Amniotic epithelial cell (primary cell): ENCODE results near the gene PPP2R3A.
A peak's percentile ranks its signal among the peaks of the same experiment; 100 is the strongest.
"Not testable (repeated sequence)": the region's sequence is repeated elsewhere in the genome, so short reads cannot be mapped to it uniquely, and the experiment has no call there.

Source experiments
- DNase-seq: peaks from one replicate; pipeline ENCODE4 v3.0.0-alpha.2; 2010; ENCODE audit warnings: low read depth

Gene PPP2R3A

DNA sequence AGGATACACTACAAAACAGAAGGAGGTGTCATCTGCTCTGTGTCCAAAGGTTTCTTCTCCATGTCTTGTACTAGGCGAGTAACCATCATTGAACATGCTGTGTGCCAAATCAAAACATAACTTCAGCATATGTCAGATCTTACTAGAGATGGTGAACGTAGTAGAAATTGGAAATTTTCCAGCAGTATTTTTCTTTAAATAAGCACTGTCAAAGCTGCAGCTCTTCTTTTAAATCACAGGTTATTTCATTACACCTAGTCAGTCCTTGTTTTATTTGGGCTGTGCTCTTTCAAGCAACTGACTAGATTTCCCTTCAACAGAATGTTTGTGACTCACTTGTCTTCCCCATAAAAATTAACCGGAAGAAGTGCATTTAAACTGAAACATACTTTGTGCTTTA is 184.1 kb downstream of the PPP2R3A start:
- no peak for DNase-seq

DNA sequence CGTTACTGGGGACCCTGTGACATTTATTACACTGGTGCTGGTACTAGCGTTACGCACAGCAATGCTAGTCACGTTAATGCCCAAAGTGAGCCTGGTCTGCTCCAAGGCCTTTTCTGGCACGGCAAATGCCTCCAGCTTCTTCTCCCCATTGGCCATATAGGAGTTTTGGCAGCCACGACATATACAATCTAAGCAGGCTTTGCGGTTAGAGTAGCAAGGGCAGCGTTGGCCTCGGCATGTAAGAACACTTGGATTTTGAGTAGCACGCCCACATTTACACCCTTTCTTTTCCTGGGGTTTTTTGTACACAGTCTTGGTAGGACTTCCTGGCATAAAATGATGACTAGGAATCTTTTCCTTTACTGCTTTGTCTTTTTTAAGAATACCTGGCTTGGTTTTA is 185.7 kb downstream of the PPP2R3A start:
- DNase-seq: no peak

DNA sequence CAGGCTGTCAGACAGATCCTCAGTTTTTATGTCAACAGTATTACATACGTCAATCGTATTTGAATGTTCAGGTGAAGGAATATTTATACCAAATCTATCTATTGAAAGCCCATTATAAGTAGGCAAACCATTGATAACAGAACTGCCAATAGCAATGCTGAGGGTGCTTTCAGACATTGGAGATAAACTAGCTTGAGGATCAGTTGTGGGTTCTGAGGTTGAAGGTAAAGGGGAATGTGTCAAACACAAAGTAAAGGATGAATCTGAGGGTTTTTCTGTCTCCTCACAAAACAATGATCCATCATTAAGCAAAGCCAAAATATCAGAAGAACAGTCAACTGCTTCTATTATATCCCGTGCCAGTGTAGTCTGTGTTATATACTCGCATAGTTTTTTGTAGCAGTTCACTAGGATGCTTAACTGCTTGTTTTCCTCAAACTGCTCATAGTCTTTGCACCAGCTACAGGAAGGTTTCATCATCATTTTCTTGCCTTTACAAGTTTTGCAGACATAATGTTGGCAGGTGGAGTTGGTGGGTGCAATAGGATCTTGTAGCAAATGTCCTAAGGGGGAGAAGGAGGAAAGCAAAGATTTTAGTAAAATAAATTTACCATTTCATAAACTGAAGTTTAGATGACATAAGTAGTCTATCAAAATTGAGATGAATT is 186.8 kb downstream of the PPP2R3A start:
- DNase-seq: no peak

DNA sequence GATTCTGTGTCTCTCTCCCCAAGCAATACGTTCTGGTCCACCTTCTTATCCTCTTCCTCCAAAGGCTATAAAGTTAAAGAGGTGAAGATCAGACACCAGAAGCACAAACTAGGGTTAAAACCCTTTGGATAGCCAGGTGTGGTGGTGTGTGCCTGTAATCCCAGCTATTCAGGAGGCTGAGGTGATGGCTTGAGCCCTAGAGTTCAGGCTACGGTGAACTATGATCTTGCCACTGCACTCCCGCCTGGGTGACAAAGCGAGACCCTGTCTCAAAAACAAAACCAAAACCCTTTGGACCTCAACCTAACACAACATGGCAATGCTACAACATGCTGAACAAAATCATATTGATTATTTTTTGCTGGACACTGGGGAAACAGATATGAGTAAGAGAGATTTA is 187.4 kb downstream of the PPP2R3A start:
- DNase-seq: no peak

DNA sequence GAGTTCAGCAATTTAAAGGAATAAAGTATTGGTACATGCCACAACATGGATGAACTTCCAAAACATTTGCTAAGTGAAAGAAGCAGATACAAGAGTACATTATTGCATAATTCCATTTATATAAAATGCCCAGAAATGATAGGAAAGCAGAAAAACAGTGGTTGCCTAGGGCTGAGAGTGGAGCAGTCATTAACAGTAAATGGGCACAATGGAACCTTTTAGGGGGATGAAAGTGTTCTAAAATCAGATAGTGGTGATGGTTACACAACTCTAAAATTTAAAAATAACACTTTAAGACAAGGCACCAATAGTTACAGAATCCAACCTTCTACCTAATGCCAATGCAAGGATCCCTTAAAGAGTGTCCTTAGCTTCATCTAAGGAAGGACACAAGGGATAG is 196.0 kb downstream of the PPP2R3A start:
- no peak for DNase-seq

DNA sequence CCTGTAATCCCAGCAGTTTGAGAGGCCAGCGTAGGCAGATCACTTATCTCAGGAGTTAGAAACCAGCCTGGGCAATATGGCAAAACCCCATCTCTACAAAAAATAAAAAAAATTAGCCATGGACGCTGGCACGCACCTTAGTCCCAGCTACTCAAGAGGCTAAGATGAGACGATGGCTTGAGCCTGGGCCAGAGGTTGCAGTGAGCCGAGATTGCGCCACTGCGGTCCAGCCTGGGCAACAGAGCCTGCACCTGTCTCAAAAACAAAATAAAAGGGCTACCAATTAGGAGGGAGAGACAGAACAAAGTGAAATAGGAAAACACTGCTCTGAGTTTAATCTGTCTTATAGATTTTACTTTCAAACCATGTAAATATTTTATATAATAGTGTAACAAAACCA is 196.8 kb downstream of the PPP2R3A start:
- DNase-seq: no peak

DNA sequence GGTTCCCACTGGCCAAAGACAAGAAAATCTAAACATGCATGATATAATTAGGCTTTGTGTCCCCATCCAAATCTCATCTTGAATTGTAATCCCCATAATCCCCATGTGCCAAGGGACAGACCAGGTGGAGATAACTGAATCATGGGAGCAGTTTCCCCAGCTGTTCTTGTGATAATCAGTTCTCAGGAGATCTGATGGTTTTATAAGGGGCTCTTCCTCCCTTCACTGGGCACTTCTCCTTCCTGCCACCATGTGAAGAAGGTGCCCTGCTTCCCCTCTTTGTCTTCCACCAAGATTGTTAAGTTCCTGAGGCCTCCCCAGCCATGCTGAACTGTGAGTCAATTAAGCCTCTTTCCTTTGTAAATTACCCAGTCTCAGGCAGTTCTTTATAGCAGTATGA is 198.1 kb downstream of the PPP2R3A start:
- DNase-seq: not testable (repeated sequence)

DNA sequence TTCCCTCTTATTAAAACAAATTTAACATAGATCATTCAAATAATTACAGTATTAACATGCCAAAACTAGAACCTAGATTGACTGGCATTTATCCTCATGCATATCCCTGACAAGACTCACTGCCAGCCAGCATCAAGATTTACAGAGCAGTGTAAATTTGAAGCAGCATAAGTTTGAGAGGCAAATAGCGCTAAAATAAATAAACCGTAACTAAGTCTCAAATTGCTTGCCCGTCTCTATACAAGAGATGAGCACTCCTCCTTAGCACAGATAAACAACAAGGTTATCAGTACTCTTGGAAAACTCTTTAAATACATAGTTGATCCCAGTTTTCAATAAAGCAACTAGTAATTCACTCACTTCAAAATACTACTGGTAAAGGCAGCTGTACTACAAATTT is 201.0 kb downstream of the PPP2R3A start:
- DNase-seq: no peak

DNA sequence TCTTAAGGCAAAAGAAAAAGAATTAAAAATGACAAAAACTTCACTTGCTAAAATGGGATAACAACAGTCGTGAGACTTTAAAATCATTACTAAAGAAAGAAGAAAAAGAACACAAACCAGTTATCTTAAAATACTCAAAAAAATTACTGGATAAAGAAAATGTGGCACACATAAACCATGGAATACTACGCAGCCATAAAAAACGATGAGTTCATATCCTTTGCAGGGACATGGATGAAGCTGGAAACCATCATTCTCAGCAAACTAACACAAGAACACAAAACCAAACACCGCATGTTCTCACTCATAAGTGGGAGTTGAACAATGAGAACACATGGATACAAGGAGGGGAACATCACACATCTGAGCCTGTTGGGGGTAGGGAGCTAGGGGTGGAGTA is 202.7 kb downstream of the PPP2R3A start:
- not testable (repeated sequence) for DNase-seq

DNA sequence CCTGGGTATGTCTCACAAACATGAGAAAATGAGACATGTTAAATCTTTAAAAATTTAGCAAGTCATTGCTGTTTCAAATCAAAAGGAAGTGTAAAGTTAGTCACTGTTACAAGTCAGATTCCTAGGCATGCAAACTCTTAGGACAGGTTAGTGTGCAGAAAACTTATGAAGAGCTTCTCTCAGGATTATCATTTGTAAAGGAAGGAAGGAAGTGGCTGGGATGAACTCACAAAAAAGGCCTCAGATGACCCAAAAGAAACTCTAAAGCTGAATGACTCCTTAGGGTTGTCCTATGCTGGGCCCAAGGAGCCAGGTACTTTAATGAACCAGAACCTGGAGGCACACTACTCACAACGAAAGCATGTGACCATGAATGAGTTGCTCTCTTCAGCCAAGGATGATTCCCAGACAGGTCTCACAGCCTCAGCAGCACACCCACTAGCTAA is 205.6 kb downstream of the PPP2R3A start:
- DNase-seq: no peak

DNA sequence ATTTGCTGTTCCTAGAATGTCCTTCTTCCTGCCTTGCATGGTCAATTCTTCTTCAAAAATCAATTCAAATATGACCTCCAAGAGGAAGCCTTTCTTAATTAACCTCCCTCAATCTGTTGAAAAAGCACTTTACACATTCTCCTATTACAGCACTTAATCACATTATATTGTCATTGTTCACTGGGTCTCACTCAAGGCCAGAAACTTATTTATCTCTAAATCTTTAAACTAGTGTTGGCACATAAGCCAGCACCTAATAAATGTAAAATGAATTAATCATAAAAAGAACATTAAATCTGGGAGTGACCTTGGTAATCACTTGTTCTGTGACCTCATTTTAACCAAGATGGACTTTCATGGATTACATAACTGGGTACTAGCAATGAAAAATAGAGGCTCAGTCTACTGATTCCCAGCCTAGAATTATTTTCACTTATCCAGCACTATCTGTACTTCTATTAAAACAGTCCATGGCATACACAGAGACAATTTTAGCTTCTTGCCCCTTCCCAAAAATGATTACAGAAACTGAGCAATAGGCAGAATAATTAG is 208.5 kb downstream of the PPP2R3A start:
- no peak for DNase-seq

DNA sequence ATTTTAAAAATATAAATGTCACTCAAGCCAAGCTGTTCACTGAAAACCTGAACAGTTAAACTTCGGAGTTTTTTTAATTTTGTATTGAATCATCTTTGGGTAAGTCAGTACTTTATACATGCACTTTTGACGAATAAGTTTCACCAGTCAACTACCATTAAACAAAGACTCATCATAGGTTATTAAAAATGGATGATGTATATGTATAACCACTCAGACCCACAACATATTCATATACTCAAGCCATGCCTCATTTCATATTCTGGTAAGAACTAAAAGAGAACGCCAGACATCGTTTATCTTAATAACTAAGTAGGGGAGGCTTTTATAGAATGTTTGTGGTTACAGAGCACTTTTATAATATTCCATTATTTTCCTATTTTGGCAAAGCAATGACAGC is 212.3 kb downstream of the PPP2R3A start:
- peak; percentile 39 for DNase-seq

DNA sequence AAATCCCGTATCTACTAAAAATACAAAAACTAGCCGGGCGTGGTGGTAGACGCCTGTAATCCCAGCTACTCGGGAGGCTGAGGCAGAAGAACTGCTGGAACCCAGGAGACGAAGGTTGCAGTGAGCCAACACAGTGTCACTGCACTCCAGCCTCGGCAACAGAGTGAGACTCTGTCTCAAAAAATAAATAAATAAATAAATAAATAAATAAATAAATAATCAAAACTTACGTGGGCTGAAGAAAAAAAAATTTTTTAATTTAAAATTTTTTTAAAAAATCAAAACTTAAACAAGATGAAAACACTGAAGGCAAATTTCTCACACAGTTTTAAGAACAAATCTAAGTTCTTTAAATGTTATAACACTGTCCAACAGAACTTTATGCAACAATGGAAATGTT is 216.2 kb downstream of the PPP2R3A start:
- DNase-seq: no peak

DNA sequence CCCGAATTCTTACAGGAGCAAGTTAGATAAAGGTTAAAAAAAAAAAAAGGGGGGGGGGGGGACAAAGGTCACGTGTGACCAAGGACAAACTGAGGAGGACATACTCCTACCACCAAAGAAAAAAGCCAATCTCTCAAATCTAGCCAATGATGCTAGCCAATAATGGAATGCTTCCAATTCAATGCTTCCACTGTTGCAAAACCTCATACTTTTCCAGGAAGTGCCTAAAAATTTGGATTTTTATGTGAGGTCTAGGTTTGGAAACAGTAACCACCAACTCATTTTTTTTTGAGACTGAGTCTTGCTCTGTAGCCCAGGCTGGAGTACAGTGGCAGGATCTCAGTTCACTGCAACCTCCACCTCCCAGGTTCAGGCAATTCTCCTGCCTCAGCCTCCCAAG is 219.2 kb downstream of the PPP2R3A start:
- DNase-seq: no peak

DNA sequence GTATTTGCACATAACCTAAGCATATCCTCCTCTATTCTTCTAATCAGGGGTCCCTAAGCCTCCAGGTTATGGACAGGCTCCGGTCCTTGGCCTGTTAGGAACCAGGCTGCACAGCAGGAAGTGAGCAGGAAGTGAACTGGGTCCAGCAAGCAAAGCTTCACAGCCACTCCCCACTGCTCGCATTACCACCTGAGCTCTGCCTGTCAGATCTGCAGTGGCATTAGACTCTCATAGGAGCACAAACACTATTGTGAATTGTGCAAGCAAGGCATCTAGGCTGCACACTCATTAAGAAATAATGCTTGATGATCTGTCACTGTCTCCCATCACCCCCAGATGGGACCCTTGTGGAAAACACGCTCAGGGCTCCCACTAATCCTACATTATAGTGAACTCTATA is 220.8 kb downstream of the PPP2R3A start:
- DNase-seq: peak; percentile 51

DNA sequence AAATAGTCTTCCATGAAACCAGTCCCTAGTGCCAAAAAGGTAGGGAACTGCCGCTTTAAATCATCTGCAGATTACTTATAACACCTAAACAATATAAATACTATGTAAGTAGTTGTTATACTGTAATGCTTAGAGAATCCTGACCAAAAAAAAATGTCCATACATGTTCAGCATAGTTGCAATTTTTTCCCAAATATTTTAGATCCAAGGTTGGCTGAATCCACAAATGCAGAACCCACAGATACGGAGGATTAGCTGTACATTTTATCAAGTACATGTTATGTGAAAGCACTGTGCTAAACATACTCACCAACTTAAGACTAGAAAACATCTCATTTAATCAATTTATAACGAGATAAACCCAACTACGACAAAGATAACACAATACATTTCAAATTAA is 221.3 kb downstream of the PPP2R3A start:
- peak; percentile 91 for DNase-seq

DNA sequence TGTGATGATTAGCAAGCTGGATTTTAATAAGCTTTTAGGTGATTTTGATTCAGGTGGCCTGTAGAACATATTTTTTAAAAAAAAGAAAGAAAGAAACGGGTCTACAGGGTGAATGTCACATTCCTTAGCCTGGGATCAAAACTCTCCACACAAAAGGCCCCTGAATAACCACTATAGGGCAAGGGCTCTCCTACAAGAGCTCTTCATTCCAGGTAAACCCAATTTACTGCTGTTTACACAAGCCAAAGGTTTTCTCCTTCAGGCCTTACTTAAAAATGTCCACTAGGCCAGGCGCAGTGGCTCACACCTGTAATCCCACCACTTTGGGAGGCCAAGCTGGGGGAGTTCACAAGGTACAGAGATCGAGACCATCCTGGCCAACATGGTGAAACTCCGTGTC is 222.3 kb downstream of the PPP2R3A start:
- DNase-seq: no peak

DNA sequence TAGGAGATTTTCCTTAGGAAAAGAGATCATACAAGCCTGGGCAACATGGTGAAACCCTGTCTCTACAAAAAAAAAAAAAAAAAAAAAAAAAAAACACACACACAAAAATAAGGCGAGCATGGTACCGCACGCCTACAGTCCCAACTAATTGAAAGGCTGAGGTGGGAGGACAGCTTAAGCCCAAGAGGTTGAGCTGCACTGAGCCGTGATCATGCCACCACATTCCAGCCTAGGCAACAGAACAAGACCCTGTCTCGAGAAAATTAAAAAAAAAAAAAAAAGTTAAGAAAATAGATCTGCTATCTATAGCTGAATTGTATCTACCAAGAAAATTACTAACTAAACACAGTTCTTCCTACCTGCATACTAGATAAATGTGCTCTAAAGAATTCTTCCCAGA is 223.5 kb downstream of the PPP2R3A start:
- DNase-seq: no peak

DNA sequence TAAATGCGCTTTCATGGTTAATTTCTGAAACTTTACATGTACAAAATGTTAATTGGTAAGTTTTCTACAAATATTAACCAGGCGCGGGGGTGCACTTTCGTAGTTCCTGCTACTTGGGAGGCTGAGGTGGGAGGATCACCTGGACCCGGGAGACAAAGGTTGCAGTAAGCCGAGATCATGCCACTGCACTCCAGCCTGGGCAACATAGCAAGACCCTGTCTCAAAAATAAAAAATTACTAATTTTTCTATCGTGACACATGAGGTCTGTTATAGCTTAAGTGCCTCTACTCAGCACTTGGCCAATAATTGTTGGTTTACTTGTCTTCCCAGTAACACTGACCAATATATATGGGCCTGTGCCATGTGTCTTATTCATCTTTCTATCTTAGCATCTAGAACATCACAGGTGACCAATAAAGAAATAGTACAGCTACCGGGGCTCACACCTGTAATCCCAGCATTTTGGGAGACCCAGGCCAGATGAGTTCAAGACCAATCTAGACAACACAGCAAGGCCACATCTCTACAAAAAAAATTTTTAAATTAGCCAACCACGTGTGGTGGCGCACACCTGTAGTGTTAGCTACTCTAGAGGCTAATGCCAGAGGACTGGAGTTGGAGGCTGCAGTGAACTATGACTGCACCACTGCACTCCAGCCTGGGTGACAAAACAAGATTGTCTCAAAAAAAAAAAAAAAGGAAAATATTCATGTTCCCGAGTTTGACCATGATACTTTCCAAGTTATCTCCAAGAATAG is 224.5 kb downstream of the PPP2R3A start:
- DNase-seq: no peak

DNA sequence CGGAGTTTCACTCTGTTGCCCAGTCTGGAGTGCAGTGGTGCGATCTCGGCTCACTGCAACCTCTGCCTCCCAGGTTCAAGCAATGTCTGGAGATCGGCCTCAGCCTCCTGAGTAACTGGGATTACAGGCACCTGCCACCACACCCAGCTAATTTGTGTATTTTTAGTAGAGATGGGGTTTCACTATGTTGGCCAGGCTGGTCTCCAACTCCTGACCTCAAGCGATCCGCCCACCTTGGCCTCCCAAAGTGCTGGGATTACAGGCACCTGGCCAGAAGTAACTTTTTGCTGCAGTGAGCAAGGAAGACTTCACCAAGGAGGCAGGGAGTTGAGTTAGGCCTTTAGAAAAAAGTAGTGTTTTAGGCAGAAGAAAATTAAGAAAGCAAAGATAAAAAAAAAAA is 226.7 kb downstream of the PPP2R3A start:
- DNase-seq: not testable (repeated sequence)

DNA sequence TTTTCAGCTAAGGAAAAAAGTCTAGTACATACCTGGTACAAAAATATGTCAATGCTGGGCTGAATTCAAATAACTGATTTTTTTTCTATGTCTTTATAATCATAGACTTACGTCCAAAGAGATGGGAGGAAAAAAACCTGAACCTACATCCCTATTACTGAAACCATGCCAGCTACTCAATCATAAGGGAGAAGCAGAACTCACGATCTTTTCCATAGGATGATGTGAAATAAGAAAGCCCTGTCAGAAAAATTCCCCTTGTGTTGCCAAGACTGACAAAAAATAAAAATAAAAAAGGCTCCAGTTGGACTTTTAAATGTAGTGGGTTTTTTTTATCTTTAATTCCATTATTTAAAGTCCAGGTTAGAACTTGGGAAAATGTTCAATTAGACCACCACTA is 227.3 kb downstream of the PPP2R3A start:
- peak; percentile 20 for DNase-seq

DNA sequence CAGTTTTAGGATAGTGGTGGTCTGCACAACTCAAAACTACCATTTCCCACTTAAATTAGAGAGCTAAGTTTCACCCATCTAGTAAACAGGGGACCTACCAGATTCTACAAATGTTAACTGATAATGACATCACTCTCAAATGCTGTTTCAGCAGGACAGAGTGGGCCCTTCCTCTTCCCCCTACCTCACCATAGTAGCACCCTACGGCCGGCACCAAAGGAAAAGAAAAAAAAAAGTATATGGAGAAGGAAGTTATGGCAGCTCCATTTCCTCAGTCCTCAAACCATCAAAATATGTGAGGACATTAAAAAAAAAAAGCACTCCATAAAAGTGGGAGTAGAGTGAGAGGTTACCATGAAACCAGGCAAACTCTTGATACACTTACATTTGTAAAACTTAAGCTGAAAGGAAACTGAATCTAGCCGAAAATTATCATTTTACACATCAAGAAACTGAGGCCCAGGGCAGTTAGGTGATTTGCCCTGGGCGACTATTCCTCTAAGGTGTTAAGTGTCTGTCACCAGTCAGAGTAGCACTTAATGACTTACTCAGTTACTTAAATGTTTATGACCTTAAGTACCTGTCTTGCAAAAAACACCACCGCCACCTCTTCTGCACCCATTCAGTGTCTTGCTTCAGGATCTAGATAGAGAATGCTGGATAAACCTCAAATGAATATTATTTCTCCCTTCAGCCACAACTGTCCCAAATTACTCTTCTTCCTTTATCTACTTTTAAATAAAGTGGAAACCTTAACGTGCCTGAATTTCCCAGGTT is 227.9 kb downstream of the PPP2R3A start:
- DNase-seq: peak; percentile 21
